ENCODE measurements around the gene ARL8B.
"Not testable (repeated sequence)": the region's sequence is repeated elsewhere in the genome, so short reads cannot be mapped to it uniquely, and the experiment has no call there.

ARL8B gene

DNA sequence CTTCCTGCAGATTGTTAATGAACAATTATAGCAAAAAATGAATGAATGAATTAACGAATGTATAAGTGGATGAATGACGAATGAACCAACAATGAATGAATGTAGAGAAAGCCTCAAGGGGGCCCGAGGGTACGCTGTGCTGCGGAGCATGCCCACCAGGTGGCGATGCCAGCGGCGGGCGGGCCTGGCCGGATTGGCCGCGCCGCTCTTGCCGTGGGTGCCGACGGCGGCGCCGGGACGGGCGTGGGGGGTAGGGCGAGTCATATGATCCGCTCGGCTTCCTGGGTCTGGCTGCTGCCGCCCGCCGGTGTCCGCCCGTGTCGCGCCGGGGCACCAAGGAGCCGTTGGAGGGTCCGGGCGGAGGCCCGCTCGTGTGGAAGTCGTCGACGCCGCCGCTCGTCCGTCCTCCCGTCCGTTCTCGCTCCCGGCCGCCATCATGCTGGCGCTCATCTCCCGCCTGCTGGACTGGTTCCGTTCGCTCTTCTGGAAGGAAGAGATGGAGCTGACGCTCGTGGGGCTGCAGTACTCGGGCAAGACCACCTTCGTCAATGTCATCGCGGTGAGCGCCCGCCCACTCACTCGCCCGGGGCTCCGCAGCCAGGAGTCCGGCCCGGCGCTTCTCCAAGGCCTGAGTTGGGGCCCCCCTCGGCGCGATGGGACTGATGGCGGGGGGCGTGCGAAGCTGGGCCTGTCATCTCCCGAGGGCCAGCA lies at the start of gene ARL8B:
ARL8B (plus strand) TSS at position 263 of the 711 bp plus-strand sequence; CDS start at position 437, 174 bp downstream.
- no peak for FAIRE-seq

DNA sequence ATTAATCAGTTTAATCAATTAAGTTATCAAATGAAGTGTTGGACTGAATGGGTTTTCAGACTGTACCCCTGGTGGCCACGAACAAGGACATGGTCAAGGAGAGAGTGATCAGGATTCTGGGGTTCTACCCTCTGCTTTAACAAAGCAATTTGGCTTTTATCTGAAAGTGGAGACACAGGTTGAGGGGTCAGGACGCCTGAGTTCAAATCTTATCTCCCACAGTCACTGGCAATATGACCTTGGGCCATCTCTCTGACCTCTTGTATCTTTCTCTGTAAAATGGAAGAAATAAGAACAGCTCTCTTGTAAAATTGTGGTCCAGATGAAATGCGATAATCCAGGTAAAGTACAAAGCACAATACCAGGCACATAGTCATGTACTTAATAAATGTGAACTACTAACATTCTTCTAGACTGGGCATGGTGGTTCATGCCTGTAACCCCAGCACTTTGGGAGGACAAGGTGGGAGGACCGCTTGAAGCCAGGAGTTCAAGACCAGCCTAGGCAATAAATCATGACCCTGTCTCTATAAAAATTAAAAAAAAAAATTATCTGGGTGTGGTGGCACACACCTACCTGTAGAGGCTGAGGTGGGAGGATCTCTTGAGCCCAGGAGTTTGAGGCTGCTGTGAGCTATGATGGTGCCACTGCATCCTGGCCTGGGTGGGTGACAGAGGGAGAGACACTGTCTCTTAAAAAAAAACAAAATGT lies 48.6 kb upstream of the ARL8B start:
- no peak for FAIRE-seq

DNA sequence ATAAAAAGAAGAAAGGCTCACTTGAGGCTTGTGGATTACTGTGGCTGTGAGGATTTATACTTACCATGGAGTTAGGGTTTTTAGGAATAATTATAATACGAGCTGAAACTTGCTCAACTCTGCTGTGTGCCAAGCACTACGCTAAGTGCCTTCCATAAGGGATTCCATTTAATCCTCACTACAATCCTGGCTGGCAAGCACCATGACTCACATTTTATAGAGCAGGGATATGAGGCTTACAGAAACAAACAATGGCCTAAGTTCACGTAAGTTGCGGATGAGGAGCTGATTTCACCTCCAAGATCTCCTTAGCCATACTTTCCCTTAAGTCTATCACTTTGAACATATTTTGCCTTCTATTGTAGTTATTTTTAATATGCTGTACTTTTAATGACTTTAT lies 43.9 kb upstream of the ARL8B start:
- FAIRE-seq, result no peak

DNA sequence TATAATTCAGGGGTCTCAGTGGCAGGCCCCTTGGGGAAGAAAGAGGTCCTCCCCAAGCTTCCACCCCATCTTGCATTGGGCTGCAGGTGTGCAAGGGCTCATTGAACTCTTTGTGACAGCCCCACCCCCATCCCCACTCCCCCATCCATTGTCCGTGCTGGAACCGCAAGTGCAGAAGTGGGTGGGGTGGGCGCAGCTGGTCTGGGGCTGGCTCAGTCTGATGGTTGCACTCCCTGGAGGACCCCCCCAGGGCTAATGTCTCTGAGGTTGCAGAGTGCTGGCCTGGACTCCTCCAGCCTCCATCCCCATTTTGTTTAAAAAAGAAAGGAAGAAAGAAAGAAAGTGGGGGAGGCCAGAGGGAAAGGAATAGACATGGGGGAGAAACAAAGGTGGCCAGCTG lies 42.3 kb upstream of the ARL8B start:
- FAIRE-seq, result no peak

DNA sequence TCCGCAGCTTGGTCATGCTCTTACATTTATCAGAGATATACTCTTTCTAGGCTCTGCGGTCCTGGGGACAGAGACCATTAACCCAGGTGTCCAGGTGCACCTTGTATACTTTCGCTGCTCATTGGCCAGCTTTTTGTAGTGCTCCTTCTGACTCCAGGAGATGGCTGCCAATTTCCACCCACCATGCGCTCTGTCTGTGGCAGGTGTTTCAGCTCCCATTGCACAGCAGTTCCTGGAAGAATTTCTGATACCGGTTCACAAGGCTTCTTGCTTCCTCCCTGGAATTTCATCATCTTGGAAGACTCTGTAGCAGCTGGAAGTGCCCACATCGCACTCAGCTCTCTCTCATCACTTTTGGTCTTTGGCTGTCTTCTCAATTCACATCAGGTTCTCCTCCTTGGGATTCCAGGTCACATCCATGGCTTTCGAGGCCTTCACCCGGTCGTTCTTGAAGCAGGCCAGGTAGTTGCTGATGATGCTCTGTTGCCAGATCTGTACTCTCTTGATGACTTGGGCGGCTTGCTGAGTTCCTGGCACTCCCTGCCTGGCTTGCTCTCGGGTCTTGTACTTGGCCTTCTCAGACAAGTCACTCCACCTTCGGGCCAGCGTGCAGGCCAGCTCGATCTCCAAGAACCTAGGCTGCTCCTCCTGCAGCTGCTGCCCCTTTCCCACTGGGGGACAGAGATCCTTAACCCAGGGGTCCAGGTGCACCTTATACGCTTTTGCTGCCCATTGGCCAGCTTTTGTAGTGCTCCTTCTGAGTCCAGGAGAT lies 41.1 kb upstream of the ARL8B start:
- no peak for FAIRE-seq

DNA sequence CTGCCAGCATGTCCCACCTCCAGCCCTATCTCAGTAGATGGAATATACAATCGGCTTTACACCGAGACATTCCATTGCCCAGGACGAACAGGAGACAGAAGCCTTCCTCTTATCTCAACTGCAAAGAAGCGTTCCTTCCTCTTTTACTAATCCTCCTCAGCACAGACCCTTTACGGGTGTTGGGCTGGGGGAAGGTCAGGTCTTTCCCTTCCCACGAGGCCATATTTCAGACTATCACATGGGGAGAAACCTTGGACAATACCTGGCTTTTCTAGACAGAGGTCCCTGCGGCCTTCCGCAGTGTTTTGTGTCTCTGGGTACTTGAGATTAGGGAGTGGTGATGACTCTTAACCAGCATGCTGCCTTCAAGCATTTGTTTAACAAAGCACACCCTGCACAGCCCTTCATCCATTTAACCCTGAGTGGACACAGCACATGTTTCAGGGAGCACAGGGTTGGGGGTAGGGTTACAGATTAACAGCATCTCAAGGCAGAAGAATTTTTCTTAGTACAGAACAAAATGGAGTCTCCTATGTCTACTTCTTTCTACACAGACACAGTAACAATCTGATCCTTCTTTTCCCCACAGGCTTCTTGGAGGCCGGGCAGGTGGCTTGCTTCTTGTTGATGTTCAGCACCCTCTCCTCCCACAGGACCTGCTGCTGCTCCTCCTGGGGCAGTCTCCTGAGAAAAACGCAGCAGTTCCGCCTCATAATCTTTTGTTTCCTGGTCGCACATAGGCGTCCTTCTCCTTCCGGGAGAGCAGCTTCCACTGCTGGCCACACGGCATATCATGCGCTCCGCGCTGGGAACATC lies 39.9 kb upstream of the ARL8B start:
- FAIRE-seq, result not testable (repeated sequence)

DNA sequence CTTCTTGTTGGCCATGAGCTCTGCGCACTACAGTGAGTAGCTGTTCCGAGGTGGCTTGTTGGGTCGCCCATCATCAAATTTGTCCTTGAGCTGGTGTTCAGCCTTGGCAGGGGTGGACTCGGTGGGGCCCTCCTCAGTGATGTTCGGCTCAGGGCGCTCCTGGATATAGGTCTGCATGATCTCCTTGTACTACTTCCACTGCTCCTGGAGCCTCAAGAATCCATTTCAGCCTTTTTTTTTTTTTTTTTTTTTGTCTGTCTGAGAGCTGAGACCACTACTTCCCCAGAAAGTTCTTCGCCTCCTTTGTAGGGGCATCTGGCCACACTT lies 39.3 kb upstream of the ARL8B start:
- no peak for FAIRE-seq

DNA sequence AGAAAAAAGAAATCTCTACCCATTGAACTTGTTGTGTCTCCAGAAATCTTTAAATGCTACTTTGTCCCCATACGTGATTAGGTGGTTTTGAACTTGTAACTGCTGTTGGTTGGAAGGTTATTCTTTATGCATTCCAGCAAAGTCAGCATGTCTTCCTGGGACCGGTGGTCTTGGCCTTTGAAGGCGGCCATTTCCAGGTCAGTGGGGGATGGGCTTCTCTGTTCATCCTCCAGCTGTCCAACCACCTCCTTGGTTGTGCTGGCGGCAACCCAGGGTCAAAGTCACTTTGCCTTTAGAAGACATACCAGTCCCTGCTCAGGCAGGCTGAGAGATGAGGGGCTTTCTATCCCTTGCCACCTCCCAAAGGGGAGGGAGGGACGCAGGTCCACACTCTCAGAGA lies 37.9 kb upstream of the ARL8B start:
- FAIRE-seq, result no peak

DNA sequence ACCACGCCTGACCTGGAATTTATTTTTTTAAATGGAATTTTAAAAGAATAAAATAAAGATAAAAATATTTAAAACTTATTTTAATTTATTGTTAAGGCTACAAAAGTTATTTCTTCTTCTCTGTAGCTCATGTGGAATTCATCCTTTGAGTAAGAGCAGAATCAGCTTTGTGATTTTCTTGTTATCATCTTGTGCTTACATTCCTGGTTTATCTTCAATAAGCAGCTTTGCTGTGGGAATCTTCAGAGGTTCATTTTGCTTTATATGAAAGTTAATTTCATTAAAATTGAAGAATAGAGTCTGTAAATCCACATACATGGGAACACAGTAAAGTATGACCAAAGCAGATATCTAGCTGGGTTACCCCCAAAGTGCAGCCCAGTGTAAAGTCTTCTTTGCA lies 35.4 kb upstream of the ARL8B start:
- no peak for FAIRE-seq

DNA sequence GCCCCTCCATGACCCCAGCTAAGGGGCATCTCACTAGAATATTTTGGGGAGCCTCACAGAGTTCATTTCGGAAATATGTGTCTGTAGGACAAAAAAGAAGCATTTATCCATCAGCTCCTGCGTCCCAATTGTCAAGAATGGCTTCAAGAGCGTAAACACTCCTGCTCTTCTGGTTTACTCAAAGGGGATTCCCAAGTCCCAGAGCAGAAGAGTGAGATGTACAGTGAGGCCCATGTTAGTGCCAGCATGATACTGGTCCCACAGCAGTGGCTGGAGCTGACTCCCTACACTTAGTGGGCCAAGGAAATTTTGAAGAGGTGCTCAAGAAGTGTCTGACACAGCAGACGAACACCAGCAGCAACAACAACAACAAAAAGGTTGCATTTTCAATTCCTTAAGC lies 34.9 kb upstream of the ARL8B start:
- no peak for FAIRE-seq

DNA sequence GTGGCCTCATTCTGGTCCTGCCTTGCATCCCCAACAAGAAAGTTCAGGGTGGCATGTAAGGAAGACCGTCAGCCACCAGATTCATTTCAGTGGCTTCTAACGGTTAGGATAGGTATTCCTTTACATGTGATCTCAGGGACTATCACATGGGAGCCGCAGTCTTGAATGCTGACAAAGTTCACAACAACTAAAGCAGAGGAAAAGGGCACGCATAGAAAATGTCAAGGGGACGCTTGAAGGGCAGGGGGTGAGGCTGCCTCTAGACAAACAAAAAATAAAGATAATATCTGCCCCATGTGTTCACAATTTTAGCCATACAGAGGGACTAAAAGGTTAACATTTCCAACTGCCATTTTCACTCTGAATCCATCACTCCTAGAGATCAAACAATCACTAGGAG lies 31.9 kb upstream of the ARL8B start:
- no peak for FAIRE-seq

DNA sequence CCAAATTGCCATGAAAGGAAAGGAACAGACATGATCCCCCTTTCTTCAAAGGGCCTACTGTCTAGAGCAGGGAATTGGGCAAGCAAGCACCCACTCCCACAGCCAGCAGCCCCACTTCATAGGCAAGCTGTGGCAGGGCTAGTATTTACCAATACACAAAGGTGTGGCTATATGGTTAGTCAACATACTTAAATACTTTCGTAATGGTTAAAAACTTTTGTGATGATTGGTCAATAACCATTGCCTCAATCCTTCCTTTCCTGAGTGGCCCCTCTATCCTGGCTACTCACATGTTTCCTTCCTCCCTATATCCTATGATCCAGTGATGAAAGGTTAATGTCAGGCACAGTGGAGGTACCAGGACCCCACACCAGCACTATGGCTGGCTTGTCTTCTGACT lies 30.1 kb upstream of the ARL8B start:
- FAIRE-seq, result no peak

DNA sequence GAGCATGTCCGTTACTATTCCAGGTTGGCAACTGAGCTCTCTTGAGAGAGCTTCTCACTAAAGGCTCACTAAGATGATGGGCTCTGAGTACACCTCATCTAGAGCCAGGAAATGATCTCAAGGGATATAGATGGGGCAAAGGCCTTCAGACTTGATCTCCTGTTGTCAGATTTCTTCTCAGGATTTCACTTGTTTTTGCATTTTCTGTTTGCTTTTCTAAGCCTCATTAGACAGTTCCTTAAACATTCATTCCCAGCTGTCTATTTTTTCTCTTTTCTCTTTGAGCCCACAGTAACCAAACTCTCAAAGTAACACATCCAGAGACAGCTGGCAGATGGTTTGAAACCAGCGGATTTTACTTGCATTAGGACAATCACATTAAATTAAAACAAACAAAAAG lies 28.4 kb upstream of the ARL8B start:
- FAIRE-seq, result no peak

DNA sequence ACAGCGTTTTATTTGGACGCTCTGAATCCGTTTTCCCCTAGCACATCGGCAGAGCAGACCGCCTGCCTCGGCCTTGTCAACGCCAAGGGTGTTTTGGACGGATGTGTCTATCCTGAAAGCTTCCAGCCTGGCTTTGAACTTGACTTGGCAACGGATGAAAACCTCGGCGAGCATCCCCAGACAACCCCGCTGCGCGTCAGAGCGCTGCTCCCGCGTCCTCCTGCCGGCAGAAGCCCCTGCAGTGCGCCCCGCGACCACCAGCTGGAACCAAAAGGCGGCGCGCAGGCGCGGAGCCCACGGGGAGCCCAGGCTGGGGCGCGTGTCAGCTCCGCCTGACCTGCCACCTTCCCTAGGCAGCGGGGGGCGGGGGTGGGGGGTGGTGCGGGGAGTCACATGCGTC lies 26.2 kb upstream of the ARL8B start:
- no peak for FAIRE-seq

DNA sequence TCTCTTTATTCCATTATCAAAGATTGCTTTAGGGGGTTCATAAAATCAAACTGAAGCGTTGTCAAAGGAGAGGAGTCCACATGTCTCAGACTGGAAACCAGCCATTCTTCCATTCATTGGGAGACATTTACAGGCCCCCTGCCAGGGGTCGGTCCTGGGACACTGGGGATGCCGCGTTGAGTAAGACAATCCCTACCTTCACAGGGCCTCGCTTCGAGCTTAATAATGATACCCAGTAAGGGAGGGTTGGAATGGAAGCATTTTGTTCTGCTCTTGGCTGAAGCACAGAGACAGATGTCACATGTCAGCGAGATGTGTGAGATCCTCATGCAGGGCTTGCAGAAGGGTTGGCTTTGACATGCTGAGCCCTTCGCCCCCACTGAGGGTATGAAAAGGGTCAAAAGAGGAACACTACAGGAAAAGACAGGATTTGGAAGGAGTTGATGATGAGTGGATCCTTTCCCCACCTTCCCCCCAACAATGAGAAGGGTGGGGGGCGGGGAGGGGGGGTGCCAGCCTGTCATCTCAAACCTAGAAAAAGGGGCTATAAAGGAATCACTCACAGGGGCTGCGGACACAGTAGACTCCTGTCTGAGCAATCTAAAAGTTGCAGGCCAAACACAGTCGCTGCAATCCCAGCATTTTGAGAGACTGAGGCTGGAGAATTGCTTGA lies 25.6 kb upstream of the ARL8B start:
- FAIRE-seq, result no peak

DNA sequence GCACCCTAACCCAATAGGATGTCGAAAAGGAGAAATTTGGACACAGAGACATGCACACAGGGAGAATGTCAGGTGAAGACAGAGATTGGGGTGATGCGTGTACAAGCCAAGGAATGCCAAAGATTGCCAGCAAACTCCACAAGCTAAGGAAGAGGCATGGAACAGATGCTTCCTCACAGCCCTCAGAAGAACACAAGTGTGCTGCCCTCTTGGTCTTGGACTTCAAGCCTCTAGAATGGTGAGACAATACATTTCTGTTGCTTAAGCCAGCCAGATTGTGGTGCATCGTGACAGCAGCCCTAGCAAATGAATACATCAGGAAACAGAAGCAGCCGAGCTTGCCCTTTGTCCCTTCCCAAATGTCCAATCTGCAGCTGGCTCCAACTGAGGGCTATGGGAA lies 23.7 kb upstream of the ARL8B start:
- no peak for FAIRE-seq

DNA sequence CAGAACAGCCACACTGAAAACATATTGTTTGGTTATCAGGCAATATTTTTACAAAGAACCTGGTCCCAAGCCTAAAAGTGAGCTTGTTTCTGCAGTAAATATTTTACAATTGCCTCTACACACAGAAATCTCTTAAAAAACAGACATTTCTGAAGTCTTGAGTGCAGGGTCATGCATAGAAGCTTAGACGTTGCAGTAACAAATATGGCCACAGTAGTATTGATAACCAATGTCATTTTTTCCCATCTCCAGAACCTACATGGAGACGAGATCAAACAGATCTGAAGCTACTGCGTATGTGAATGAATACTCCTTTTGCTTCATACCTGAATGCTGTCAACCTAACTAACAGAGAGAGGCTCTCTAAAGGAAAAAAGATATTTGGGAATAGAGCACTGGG lies 19.6 kb upstream of the ARL8B start:
- no peak for FAIRE-seq

DNA sequence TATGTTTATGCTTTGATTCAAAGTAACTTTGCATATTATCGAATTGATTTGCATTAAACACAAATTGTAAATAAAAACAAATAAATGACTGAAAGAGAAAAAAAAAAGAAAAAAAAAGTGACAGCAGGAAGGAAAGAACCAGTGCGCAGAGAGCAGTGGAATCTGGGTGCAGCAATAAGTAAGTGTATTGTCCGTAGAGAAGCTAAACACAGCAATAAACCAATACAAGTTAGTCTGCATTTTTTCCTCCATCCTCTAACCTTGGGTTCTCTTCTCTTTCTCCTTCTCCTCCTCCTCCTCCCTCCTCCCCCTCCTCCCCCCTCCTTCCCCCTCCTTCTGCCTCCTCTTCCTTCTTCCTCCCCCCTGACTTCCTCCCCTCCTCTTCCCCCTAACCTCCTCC lies 18.3 kb upstream of the ARL8B start:
- no peak for FAIRE-seq

DNA sequence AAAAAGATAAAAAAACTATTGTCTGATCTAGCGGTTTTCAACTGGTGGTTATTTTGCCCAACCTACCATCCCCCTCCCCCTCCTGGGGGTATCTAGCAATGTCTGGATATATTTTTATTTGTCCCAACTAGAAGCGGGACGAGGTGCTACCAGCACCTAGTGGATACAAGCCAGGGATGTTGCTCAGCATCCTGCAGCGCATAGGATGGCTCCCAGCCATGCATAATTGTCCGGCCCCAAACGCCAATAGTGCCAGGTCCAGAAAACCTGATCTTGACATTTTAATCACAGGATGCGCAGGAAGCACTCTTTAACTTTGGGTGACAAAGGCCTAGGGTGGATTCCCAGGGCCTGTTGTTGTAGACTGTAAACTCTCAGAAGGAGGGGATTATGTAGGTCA lies 17.0 kb upstream of the ARL8B start:
- no peak for FAIRE-seq

DNA sequence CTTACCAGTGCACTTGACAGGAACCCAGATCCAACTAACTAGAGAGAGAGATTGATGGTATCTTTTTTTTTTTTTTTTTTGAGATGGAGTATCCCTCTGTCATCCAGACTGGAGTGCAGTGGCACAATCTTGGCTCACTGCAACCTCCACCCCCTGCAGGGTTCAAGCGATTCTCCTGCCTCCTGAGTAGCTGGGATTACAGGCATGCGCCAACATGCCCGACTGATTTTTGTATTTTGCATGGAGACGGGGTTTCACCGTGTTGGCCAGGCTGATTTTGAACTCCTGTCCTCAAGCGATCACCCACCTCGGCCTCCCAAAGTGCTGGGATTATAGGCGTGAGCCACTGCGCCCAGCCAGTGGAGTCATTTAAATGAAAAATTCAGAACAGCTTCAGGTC lies 15.7 kb upstream of the ARL8B start:
- FAIRE-seq, result not testable (repeated sequence)

DNA sequence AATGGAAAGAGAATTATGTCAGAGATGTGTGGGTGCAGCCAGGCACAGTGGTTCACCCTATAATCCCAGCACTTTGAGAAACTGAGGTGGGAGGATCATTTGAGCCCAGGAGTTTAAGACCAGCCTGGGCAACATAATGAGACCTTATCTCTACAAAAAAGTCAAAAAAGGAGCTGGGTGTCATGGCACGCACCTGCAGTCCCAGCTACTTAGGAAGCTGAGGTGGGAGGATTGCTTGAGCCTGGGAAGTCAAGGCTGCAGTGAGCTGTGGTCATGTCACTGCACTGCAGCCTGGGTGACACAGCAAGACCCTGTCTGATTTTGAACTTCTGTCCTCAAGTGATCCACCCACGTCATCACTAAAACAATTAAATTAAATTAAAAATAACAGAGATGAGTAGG lies 15.2 kb upstream of the ARL8B start:
- FAIRE-seq, result not testable (repeated sequence)

DNA sequence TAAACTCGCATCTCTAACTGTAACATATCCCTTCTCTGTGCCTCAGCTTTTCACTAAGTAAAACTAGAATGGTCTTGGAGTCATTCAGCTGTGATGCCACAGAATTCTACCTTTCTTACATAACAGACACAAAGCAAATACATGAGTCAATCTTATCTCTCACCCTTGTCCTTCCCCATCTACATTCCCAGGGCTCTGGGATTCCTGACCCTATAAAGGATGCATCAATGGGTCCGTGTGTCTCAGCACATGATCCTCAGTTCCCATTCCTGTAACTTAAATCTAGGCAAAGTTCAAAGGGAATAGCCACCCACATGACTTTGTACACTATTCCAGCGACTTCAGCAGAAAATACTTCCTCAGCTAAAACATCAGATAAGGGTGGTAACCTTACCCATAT lies 11.8 kb upstream of the ARL8B start:
- FAIRE-seq, result no peak

DNA sequence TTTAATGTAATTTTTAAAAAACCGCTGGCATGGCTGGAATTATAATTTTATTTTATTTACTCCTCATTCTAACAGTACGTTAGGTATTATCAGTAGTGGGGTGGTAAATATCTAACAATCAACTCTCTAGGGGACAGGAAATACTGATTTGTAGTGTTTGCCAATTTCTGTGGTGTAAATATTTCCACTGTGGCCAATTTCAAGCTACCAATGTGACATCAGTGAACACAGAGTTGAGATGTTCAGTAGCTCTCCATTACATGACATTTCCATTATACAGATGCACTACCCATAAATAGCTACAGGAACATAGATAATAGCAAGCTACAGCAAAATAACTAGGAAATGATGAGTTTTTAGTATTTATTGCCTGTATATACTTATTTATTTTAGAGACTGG lies 10.0 kb upstream of the ARL8B start:
- no peak for FAIRE-seq
